GM23338 (cell line): ENCODE data around the gene DNASE1L1.
A peak's percentile ranks its signal among the peaks of the same experiment; 100 is the strongest.

Source experiments
- EZH2 ChIP-seq: fragments of 200-600 bp; sonication (generic); IDR thresholded peaks from one replicate; pipeline ENCODE4 v1.8.0; 2017; ENCODE audit warnings: antibody characterized with exemption, mild to moderate bottlenecking, low read depth; ENCODE audit not compliant: unreplicated experiment
- EZH2phosphoT487 ChIP-seq: fragments of 200-600 bp; sonication (generic); IDR thresholded peaks from one replicate; pipeline ENCODE4 v1.8.1; 2018; ENCODE audit warnings: antibody characterized with exemption; ENCODE audit not compliant: unreplicated experiment
- JUNB ChIP-seq: IDR thresholded peaks from one replicate; pipeline ENCODE4 v1.6.1; 2016; ENCODE audit warnings: antibody characterized with exemption; ENCODE audit not compliant: unreplicated experiment
- NANOG ChIP-seq: IDR thresholded peaks from 2 replicates; pipeline ENCODE4 v1.6.1; 2016; ENCODE audit warnings: antibody characterized with exemption, borderline replicate concordance
- POLR2AphosphoS5 ChIP-seq: IDR thresholded peaks from 2 replicates; pipeline ENCODE4 v1.6.1; 2016; ENCODE audit warnings: antibody characterized with exemption, low read depth
- REST ChIP-seq: IDR thresholded peaks from one replicate; pipeline ENCODE4 v1.6.1; 2018; ENCODE audit warnings: antibody characterized with exemption; ENCODE audit not compliant: unreplicated experiment
- STAT1 ChIP-seq: IDR thresholded peaks from one replicate; pipeline ENCODE4 v1.6.1; 2016; ENCODE audit warnings: antibody characterized with exemption; ENCODE audit not compliant: unreplicated experiment
- TF ChIP-seq, protein P1 (sequence below), 2 experiments: fragments of 200-600 bp in 1 of 2; sonication (generic) in 1 of 2; conservative IDR thresholded peaks; 2 replicates each; pipeline versions ENCODE4 v1.5.1 to v1.6.1; 2016 to 2017; ENCODE audit warnings: antibody characterized with exemption in 2 of 2, low read depth in 2 of 2, mild to moderate bottlenecking in 2 of 2, moderate library complexity in 1 of 2
- TF ChIP-seq, protein P2 (sequence below): fragments of 250-450 bp; sonication (Bioruptor Pico); IDR thresholded peaks from 2 replicates; pipeline ENCODE4 v1.5.0; 2020; ENCODE audit warnings: mild to moderate bottlenecking, moderate library complexity

DNA sequence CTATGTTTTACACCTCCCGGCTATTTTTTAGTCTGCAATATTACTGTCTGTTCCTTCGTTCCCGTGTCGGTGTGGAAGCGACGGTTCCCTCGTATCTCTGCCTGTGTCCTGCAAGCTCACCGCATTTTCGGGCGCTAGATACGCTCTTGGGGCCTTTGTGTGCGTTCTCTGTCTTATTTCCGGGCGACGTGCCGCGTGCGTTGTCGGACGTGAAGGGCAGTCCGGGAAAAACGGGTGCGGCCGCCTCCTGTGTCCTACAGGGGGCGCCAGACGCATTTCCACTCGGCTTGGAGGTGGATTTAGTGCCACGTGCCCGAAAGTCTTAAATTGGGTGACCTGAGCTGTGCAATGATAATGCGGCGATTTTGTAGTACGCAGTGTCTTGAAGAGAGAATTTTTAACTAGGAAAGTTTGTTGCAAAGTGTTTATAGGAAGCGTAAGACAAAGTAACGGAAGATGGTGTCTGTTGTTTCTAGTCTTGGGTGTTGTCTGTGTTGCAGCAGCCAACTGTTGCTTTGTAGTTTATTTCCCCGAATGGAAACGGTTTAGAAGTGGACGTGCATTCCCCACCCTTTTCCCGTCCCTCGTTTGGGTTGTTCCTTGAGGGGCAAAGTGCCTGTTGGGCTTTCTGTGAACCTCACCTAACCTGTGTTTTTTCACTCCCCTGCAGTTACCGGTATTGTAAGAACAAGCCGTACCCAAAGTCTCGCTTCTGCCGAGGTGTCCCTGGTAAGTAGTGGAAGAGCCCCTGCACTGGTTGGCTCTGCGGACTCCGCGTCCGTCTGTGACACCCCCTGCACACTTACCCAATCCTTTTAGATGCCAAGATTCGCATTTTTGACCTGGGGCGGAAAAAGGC lies 10.2 kb downstream of the DNASE1L1 start:
- no peak for TF ChIP-seq POLR2AphosphoS5
- TF ChIP-seq, protein P1, sequence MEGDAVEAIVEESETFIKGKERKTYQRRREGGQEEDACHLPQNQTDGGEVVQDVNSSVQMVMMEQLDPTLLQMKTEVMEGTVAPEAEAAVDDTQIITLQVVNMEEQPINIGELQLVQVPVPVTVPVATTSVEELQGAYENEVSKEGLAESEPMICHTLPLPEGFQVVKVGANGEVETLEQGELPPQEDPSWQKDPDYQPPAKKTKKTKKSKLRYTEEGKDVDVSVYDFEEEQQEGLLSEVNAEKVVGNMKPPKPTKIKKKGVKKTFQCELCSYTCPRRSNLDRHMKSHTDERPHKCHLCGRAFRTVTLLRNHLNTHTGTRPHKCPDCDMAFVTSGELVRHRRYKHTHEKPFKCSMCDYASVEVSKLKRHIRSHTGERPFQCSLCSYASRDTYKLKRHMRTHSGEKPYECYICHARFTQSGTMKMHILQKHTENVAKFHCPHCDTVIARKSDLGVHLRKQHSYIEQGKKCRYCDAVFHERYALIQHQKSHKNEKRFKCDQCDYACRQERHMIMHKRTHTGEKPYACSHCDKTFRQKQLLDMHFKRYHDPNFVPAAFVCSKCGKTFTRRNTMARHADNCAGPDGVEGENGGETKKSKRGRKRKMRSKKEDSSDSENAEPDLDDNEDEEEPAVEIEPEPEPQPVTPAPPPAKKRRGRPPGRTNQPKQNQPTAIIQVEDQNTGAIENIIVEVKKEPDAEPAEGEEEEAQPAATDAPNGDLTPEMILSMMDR (conservative IDR thresholded peaks at IDR 0.05; ENCODE audit: low read depth in 2 of 2): peak; percentile 64 to 65
- no peak for TF ChIP-seq EZH2
- TF ChIP-seq REST: no peak
- TF ChIP-seq, protein P2, sequence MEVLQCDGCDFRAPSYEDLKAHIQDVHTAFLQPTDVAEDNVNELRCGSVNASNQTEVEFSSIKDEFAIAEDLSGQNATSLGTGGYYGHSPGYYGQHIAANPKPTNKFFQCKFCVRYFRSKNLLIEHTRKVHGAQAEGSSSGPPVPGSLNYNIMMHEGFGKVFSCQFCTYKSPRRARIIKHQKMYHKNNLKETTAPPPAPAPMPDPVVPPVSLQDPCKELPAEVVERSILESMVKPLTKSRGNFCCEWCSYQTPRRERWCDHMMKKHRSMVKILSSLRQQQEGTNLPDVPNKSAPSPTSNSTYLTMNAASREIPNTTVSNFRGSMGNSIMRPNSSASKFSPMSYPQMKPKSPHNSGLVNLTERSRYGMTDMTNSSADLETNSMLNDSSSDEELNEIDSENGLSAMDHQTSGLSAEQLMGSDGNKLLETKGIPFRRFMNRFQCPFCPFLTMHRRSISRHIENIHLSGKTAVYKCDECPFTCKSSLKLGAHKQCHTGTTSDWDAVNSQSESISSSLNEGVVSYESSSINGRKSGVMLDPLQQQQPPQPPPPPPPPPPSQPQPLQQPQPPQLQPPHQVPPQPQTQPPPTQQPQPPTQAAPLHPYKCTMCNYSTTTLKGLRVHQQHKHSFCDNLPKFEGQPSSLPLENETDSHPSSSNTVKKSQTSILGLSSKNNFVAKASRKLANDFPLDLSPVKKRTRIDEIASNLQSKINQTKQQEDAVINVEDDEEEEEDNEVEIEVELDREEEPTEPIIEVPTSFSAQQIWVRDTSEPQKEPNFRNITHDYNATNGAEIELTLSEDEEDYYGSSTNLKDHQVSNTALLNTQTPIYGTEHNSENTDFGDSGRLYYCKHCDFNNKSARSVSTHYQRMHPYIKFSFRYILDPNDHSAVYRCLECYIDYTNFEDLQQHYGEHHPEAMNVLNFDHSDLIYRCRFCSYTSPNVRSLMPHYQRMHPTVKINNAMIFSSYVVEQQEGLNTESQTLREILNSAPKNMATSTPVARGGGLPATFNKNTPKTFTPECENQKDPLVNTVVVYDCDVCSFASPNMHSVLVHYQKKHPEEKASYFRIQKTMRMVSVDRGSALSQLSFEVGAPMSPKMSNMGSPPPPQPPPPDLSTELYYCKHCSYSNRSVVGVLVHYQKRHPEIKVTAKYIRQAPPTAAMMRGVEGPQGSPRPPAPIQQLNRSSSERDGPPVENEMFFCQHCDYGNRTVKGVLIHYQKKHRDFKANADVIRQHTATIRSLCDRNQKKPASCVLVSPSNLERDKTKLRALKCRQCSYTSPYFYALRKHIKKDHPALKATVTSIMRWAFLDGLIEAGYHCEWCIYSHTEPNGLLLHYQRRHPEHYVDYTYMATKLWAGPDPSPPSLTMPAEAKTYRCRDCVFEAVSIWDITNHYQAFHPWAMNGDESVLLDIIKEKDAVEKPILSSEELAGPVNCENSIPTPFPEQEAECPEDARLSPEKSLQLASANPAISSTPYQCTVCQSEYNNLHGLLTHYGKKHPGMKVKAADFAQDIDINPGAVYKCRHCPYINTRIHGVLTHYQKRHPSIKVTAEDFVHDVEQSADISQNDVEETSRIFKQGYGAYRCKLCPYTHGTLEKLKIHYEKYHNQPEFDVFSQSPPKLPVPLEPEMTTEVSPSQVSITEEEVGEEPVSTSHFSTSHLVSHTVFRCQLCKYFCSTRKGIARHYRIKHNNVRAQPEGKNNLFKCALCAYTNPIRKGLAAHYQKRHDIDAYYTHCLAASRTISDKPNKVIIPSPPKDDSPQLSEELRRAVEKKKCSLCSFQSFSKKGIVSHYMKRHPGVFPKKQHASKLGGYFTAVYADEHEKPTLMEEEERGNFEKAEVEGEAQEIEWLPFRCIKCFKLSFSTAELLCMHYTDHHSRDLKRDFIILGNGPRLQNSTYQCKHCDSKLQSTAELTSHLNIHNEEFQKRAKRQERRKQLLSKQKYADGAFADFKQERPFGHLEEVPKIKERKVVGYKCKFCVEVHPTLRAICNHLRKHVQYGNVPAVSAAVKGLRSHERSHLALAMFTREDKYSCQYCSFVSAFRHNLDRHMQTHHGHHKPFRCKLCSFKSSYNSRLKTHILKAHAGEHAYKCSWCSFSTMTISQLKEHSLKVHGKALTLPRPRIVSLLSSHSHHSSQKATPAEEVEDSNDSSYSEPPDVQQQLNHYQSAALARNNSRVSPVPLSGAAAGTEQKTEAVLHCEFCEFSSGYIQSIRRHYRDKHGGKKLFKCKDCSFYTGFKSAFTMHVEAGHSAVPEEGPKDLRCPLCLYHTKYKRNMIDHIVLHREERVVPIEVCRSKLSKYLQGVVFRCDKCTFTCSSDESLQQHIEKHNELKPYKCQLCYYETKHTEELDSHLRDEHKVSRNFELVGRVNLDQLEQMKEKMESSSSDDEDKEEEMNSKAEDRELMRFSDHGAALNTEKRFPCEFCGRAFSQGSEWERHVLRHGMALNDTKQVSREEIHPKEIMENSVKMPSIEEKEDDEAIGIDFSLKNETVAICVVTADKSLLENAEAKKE: no peak
- no peak for TF ChIP-seq JUNB
- no peak for TF ChIP-seq NANOG
- no peak for TF ChIP-seq STAT1
- no peak for TF ChIP-seq EZH2phosphoT487
